ENCODE data around the gene KLHDC8B.

Gene KLHDC8B

DNA sequence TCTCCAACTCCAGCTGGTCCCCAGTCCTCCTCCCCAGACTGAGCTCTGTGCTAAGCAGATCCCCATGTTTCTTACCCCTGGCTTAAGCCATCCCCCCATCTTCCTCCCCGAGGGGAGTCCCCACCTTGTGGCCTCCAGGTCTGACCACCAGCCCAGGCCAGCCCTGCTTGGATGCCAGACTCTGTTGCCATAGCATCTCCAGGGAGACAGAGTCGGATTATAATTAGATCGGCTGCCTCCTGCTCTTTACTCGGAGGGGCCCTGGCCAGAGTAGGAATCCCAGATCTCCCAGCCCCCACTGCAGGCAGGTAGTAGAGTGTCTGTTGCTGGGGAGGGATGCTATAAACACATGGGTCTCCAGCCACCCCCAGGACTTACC, 2.4 kb downstream of the KLHDC8B start:
- TF ChIP-seq CTCF (conservative IDR thresholded peaks at IDR 0.05) = no peak
- H3K27ac ChIP-seq = peak overlapping the region; percentile 80; the same call in 1 of the 2 replicates

- no peak for TF ChIP-seq CTCF (conservative IDR thresholded peaks at IDR 0.05)
- no peak overlapping the region for H3K27ac ChIP-seq
Measured at GRCh38 chr3:49174397-49174985, 3.1 kb downstream of the KLHDC8B start.

DNA sequence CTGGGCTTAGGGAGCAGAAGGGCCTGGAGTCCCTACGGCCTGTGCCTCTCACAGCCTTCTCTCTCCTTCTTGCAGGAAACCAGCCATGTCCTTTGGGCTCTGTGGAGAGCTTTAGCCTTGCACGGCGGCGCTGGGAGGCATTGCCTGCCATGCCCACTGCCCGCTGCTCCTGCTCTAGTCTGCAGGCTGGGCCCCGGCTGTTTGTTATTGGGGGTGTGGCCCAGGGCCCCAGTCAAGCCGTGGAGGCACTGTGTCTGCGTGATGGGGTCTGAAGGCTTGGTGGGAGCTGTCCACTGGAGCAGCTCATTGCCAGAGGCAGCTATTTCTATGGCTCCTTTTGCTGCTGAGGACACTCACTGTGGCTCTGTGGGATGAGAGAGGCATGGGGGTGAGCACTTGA, 4.1 kb downstream of the KLHDC8B start:
- no peak for TF ChIP-seq CTCF (conservative IDR thresholded peaks at IDR 0.05)

GRCh38 chr3:49177073-49177472, 5.7 kb downstream of the KLHDC8B start:
- TF ChIP-seq CTCF (conservative IDR thresholded peaks at IDR 0.05) = no peak
- no peak overlapping the region for H3K27ac ChIP-seq

More for the DNA sequence above, 4.1 kb downstream of the KLHDC8B start:
- H3K27ac ChIP-seq = no peak overlapping the region

GRCh38 chr3:49180116-49180515, 8.7 kb downstream of the KLHDC8B start:
- no peak overlapping the region for H3K27ac ChIP-seq
- no peak for TF ChIP-seq CTCF (conservative IDR thresholded peaks at IDR 0.05)

- H3K27ac ChIP-seq = no peak overlapping the region
- no peak for TF ChIP-seq CTCF (conservative IDR thresholded peaks at IDR 0.05)
Measured at GRCh38 chr3:49181351-49181750, 10.0 kb downstream of the KLHDC8B start.

- H3K27ac ChIP-seq = no peak overlapping the region
- no peak for TF ChIP-seq CTCF (conservative IDR thresholded peaks at IDR 0.05)
Measured at GRCh38 chr3:49182682-49183081, 11.3 kb downstream of the KLHDC8B start.
